ENCODE data around the gene P2RY2. TPM values are rescaled to one million over a fixed set of nuclear protein-coding genes. Genes with fewer than 3 reads are reported as not detected.
A peak's percentile ranks its signal among the peaks of the same experiment; 100 is the strongest.

P2RY2 gene
- total and polyA plus RNA-seq, 2 experiments from 2014 or later = 0.63 to 1.6 TPM

DNA sequence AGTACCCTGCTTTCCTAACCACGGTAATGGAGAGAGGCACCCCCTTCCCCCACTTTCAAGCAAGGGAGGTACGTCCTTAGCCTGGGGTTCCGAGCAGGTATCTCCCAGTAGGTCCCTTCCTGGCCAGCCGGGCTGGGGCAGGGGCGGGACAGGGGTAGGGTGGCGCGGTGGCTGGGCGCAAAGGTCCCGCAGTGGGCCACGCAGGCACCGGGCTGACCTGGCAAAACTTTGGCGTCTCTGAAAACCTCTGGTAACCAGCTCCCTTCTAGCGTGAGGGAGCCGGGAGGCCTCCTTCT is 323 bp upstream of the P2RY2 start:
- H3K36me3 ChIP-seq (ENCODE audit: insufficient read depth) = no peaks in the 10 kb centered on the region
- no peaks in the 10 kb centered on the region for H4K20me1 ChIP-seq (replicated peaks; ENCODE audit: insufficient read depth)
- Mint-ChIP-seq H3K4me1 (peaks cover 6% of the 10 kb centered on the region), H3K4me3 (peak overlapping the region; percentile 79), H3K27ac (no peak overlapping the region), H3K9me3 (no peaks in the 10 kb centered on the region; the same call in 2 of the 3 replicates), H3K27me3 (ENCODE audit: insufficient read depth, low read depth, poor library complexity) (peaks cover 35% of the 10 kb centered on the region), H3K36me3 (ENCODE audit: low read depth) (no peaks in the 10 kb centered on the region; the same call in 2 of the 3 replicates)
- no peak overlapping the region for H3K27ac ChIP-seq (ENCODE audit: low read depth)
- peaks cover 39% of the 10 kb centered on the region for H3K27me3 ChIP-seq (ENCODE audit: insufficient read depth)
- H3K4me2 ChIP-seq = peak overlapping the region; percentile 90
- no peak for ATAC-seq
- peak overlapping the region; percentile 94 for H2AFZ ChIP-seq
- H3K79me2 ChIP-seq (replicated peaks; ENCODE audit: insufficient read depth) = no peaks in the 10 kb centered on the region
- H3F3A ChIP-seq (replicated peaks; ENCODE audit: low read depth) = no peaks in the 10 kb centered on the region
- peak overlapping the region; percentile 70 for H3K4me3 ChIP-seq
- 0 out of 2 replicates have a peak, but pooled peaks cover 3% of the 10 kb centered on the region for H3K9me2 ChIP-seq (ENCODE audit: insufficient read depth)
- no peak for DNase-seq (ENCODE audit: low spot score)
- H3K4me1 ChIP-seq (ENCODE audit: insufficient read depth) = peaks cover 4% of the 10 kb centered on the region; the same call in 1 of the 2 replicates
- TF ChIP-seq CREB1 (CRISPR knock-in tag; IDR thresholded peaks at IDR 0.05; ENCODE audit: low read depth) (no peak), ZNF331 (CRISPR knock-in tag; IDR thresholded peaks at IDR 0.05; ENCODE audit: low read depth) (no peak), EZH2 (IDR thresholded peaks at IDR 0.05; ENCODE audit: low read depth, unreplicated experiment) (no peak), EZH2phosphoT487 (IDR thresholded peaks at IDR 0.05; ENCODE audit: unreplicated experiment) (no peak), STAT1 (IDR thresholded peaks at IDR 0.05; ENCODE audit: unreplicated experiment) (no peak), ZNF114 (CRISPR knock-in tag; IDR thresholded peaks at IDR 0.05) (no peak), JUNB (IDR thresholded peaks at IDR 0.05; ENCODE audit: unreplicated experiment) (no peak), POLR2AphosphoS5 (IDR thresholded peaks at IDR 0.05; ENCODE audit: low read depth) (no peak), NANOG (IDR thresholded peaks at IDR 0.05; ENCODE audit: borderline replicate concordance) (no peak), CTCF (conservative IDR thresholded peaks at IDR 0.05; ENCODE audit: low read depth in 2 of 2) (no peak)
- TF ChIP-seq, protein P1, sequence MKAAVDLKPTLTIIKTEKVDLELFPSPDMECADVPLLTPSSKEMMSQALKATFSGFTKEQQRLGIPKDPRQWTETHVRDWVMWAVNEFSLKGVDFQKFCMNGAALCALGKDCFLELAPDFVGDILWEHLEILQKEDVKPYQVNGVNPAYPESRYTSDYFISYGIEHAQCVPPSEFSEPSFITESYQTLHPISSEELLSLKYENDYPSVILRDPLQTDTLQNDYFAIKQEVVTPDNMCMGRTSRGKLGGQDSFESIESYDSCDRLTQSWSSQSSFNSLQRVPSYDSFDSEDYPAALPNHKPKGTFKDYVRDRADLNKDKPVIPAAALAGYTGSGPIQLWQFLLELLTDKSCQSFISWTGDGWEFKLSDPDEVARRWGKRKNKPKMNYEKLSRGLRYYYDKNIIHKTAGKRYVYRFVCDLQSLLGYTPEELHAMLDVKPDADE (IDR thresholded peaks at IDR 0.05) = no peak

DNA sequence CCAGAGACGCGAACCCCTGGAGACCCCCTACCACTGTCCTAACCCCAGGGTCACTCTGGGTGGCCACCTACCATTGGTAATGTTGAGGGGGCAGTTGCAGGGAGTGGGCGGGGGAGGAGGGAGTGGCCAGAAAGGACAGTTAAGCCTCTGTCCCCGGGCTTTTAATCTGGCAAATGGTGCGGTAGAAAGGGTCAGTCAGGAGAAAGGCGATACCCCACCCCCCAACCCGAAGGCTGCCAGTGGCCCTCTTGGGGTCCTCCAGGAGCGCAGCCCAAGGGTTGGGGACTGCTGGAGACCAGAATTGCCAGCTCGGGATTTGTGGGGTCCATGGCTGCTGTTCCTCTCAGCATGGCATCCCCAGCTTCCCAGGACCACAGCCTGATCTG is 742 bp downstream of the P2RY2 start:
- Histone ChIP-seq H3K4me3 (peak overlapping the region; percentile 70), H3K79me2 (replicated peaks; ENCODE audit: insufficient read depth) (no peaks in the 10 kb centered on the region), H3K4me1 (ENCODE audit: insufficient read depth) (peaks cover 4% of the 10 kb centered on the region; the same call in 1 of the 2 replicates), H3K36me3 (ENCODE audit: insufficient read depth) (no peaks in the 10 kb centered on the region), H3K9me2 (ENCODE audit: insufficient read depth) (0 out of 2 replicates have a peak, but pooled peaks cover 3% of the 10 kb centered on the region), H3K27ac (ENCODE audit: low read depth) (no peak overlapping the region), H3F3A (replicated peaks; ENCODE audit: low read depth) (no peaks in the 10 kb centered on the region), H3K4me2 (peak overlapping the region; percentile 90), H3K27me3 (ENCODE audit: insufficient read depth) (peaks cover 39% of the 10 kb centered on the region), H4K20me1 (replicated peaks; ENCODE audit: insufficient read depth) (no peaks in the 10 kb centered on the region), H2AFZ (peak overlapping the region; percentile 94)
- DNase-seq (ENCODE audit: low spot score) (no peak), ATAC-seq (peak; percentile 8)
- H3K4me1 Mint-ChIP-seq = peaks cover 6% of the 10 kb centered on the region
- no peaks in the 10 kb centered on the region; the same call in 2 of the 3 replicates for H3K36me3 Mint-ChIP-seq (ENCODE audit: low read depth)
- H3K27ac Mint-ChIP-seq = no peak overlapping the region
- peak overlapping the region; percentile 79 for H3K4me3 Mint-ChIP-seq
- no peaks in the 10 kb centered on the region; the same call in 2 of the 3 replicates for H3K9me3 Mint-ChIP-seq
- peaks cover 37% of the 10 kb centered on the region for H3K27me3 Mint-ChIP-seq (ENCODE audit: insufficient read depth, low read depth, poor library complexity)
- no peak for TF ChIP-seq CREB1 (CRISPR knock-in tag; IDR thresholded peaks at IDR 0.05; ENCODE audit: low read depth)
- no peak for TF ChIP-seq ZNF114 (CRISPR knock-in tag; IDR thresholded peaks at IDR 0.05)
- TF ChIP-seq, protein P2, sequence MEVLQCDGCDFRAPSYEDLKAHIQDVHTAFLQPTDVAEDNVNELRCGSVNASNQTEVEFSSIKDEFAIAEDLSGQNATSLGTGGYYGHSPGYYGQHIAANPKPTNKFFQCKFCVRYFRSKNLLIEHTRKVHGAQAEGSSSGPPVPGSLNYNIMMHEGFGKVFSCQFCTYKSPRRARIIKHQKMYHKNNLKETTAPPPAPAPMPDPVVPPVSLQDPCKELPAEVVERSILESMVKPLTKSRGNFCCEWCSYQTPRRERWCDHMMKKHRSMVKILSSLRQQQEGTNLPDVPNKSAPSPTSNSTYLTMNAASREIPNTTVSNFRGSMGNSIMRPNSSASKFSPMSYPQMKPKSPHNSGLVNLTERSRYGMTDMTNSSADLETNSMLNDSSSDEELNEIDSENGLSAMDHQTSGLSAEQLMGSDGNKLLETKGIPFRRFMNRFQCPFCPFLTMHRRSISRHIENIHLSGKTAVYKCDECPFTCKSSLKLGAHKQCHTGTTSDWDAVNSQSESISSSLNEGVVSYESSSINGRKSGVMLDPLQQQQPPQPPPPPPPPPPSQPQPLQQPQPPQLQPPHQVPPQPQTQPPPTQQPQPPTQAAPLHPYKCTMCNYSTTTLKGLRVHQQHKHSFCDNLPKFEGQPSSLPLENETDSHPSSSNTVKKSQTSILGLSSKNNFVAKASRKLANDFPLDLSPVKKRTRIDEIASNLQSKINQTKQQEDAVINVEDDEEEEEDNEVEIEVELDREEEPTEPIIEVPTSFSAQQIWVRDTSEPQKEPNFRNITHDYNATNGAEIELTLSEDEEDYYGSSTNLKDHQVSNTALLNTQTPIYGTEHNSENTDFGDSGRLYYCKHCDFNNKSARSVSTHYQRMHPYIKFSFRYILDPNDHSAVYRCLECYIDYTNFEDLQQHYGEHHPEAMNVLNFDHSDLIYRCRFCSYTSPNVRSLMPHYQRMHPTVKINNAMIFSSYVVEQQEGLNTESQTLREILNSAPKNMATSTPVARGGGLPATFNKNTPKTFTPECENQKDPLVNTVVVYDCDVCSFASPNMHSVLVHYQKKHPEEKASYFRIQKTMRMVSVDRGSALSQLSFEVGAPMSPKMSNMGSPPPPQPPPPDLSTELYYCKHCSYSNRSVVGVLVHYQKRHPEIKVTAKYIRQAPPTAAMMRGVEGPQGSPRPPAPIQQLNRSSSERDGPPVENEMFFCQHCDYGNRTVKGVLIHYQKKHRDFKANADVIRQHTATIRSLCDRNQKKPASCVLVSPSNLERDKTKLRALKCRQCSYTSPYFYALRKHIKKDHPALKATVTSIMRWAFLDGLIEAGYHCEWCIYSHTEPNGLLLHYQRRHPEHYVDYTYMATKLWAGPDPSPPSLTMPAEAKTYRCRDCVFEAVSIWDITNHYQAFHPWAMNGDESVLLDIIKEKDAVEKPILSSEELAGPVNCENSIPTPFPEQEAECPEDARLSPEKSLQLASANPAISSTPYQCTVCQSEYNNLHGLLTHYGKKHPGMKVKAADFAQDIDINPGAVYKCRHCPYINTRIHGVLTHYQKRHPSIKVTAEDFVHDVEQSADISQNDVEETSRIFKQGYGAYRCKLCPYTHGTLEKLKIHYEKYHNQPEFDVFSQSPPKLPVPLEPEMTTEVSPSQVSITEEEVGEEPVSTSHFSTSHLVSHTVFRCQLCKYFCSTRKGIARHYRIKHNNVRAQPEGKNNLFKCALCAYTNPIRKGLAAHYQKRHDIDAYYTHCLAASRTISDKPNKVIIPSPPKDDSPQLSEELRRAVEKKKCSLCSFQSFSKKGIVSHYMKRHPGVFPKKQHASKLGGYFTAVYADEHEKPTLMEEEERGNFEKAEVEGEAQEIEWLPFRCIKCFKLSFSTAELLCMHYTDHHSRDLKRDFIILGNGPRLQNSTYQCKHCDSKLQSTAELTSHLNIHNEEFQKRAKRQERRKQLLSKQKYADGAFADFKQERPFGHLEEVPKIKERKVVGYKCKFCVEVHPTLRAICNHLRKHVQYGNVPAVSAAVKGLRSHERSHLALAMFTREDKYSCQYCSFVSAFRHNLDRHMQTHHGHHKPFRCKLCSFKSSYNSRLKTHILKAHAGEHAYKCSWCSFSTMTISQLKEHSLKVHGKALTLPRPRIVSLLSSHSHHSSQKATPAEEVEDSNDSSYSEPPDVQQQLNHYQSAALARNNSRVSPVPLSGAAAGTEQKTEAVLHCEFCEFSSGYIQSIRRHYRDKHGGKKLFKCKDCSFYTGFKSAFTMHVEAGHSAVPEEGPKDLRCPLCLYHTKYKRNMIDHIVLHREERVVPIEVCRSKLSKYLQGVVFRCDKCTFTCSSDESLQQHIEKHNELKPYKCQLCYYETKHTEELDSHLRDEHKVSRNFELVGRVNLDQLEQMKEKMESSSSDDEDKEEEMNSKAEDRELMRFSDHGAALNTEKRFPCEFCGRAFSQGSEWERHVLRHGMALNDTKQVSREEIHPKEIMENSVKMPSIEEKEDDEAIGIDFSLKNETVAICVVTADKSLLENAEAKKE (CRISPR knock-in tag; IDR thresholded peaks at IDR 0.05) = no peak
- TF ChIP-seq NANOG (IDR thresholded peaks at IDR 0.05; ENCODE audit: borderline replicate concordance) = no peak

Measured in GM23338 (cell line).